ENCODE measurements around the gene ELK4.

DNA sequence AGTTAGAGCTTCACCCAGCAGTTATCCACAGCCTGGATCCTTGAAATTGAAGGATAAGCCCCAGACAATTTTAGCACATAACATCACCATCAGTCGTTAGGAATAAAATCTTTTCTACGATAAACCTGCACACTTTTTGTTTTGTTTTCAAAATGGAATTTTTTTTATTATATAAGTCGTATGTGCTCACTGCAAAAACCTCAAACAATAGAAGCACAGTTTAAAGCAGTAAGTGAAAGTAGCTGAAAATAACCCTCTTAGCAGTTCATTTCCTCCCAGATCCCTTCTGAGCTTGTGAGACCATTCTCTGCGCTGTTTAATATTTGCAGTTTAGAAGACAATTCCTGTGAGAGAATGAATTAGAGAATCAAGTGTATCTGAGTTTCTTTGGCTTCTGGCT, 38.3 kb downstream of the ELK4 start:
- TF ChIP-seq POLR2AphosphoS5 (IDR thresholded peaks at IDR 0.05; ENCODE audit: low read depth, low read length): no peak
- TF ChIP-seq CTCF (IDR thresholded peaks at IDR 0.05): no peak
- no peak for TF ChIP-seq TEAD4 (IDR thresholded peaks at IDR 0.05; ENCODE audit: borderline replicate concordance, insufficient read depth)
- TF ChIP-seq NRF1 (IDR thresholded peaks at IDR 0.05; ENCODE audit: low read depth, low read length): no peak
- TF ChIP-seq MXI1 (IDR thresholded peaks at IDR 0.05; ENCODE audit: low read depth, low read length): no peak
- TF ChIP-seq CHD2 (IDR thresholded peaks at IDR 0.05; ENCODE audit: low read length, partially characterized antibody): no peak
- TF ChIP-seq JUND (IDR thresholded peaks at IDR 0.05): no peak
- no peak for TF ChIP-seq TCF12 (IDR thresholded peaks at IDR 0.05)
- no peak for TF ChIP-seq USF2 (IDR thresholded peaks at IDR 0.05; ENCODE audit: borderline replicate concordance, low read depth, low read length)
- no peak for TF ChIP-seq YY1 (IDR thresholded peaks at IDR 0.05; ENCODE audit: low read depth)
- TF ChIP-seq NFIC (IDR thresholded peaks at IDR 0.05; ENCODE audit: borderline replicate concordance): no peak

Data from SK-N-SH (cell line).